Esophagus squamous epithelium (tissue), 4 donors: ENCODE results near the gene GALNS.

Experiments
- CTCF ChIP-seq, 6 experiments: fragments of 450-650 bp in 4 of 6; fragments of 200-600 bp in 2 of 6; sonication (generic) in 2 of 6; IDR thresholded peaks; one replicate each; pipeline ENCODE4 v1.5.1; 2016 to 2019; ENCODE audit warnings: antibody characterized with exemption in 6 of 6, mild to moderate bottlenecking in 4 of 6, moderate library complexity in 4 of 6
- POLR2A ChIP-seq, 4 donors: fragments of 450-650 bp; IDR thresholded peaks; one replicate each; pipeline ENCODE4 v1.6.1; 2017; ENCODE audit warnings: antibody characterized with exemption in 4 of 4, mild to moderate bottlenecking in 4 of 4, moderate library complexity in 3 of 4

DNA sequence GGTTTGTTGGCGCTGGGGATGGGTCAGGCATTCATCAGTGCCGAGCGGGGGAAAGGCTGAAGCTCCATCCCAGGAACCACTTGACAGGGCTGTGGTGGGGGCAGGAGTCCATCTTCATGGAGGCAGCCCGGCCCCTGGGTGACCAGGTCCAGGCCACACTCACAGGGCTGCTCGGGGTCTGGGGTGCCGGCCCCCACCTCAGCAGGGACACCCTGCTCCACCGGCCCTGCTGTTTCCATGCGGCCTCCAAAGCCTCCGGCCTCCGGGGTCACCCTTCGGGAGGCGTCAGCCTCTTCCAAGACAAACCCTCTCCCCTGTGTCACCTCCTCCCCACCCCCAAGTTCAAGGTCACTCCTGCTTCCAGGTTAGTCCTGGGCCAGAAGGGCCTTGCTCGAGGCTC, 22.1 kb downstream of the GALNS start:
- no peak for TF ChIP-seq POLR2A (IDR thresholded peaks at IDR 0.05)
- TF ChIP-seq CTCF (IDR thresholded peaks at IDR 0.05), result no peak
